Lung (tissue), 12 donors: ENCODE results near the gene BCL2L1. TPM values are rescaled to one million over a fixed set of nuclear protein-coding genes. Genes with fewer than 3 reads are reported as not detected.
"Not testable (repeated sequence)": the region's sequence is repeated elsewhere in the genome, so short reads cannot be mapped to it uniquely, and the experiment has no call there.

Experiments
- ATAC-seq: fragments of 200-7000 bp; cut with Tn5 transposase; one replicate; pipeline ENCODE4 v1.9.1; 2020; ENCODE audit warnings: moderate number of reproducible peaks; ENCODE audit not compliant: insufficient read depth, low FRiP score
- DNase-seq, 3 donors: peaks; one replicate each; pipeline ENCODE4 v3.0.0-alpha.2; 2013 to 2017
- H3K27ac ChIP-seq, 2 donors: one replicate each; pipeline ENCODE4 v1.5.1; 2013; ENCODE audit warnings: mild to moderate bottlenecking in 2 of 2, moderate library complexity in 2 of 2, control low read depth in 1 of 2, inconsistent platforms in 1 of 2, low read depth in 1 of 2, low read length in 1 of 2
- H3K27me3 ChIP-seq, 3 donors: one replicate each; pipeline ENCODE4 v1.5.1; 2013; ENCODE audit warnings: low read length in 2 of 3; ENCODE audit not compliant: control insufficient read depth in 3 of 3, insufficient read depth in 3 of 3
- H3K36me3 ChIP-seq, 4 donors: one replicate each; pipeline ENCODE4 v1.5.1; 2013; ENCODE audit warnings: low read length in 4 of 4, mild to moderate bottlenecking in 1 of 4, moderate library complexity in 1 of 4; ENCODE audit not compliant: control insufficient read depth in 4 of 4, insufficient read depth in 4 of 4
- H3K4me1 ChIP-seq, 5 donors: one replicate each; pipeline ENCODE4 v1.5.1; 2013; ENCODE audit warnings: low read length in 5 of 5, mild to moderate bottlenecking in 2 of 5, moderate library complexity in 1 of 5; ENCODE audit not compliant: control insufficient read depth in 5 of 5, insufficient read depth in 5 of 5
- H3K4me3 ChIP-seq: one replicate; pipeline ENCODE4 v1.5.1; 2013; ENCODE audit warnings: mild to moderate bottlenecking, control low read depth, moderate library complexity
- H3K9ac ChIP-seq, 2 donors: one replicate each; pipeline ENCODE4 v1.5.1; 2013; ENCODE audit warnings: low read length in 2 of 2, control low read depth in 1 of 2; ENCODE audit not compliant: insufficient read depth in 1 of 2
- H3K9me3 ChIP-seq, 4 donors: one replicate each; pipeline ENCODE4 v1.5.1; 2013; ENCODE audit warnings: low read length in 3 of 4, mild to moderate bottlenecking in 1 of 4, moderate library complexity in 1 of 4; ENCODE audit not compliant: control insufficient read depth in 4 of 4, insufficient read depth in 3 of 4
- WGBS, 2 donors: extraction: QIAGEN DNeasy Blood & Tissue Kit; methylation state at CpG; one replicate each; pipeline ENCODE4 v1.1.7; 2013; 5-methylcytosine and 5-hydroxymethylcytosine counted together
- polyA plus RNA-seq, 2 donors: library from polyadenylated mRNA; stranded (reverse); fragments of 200-250 nt; gene quantifications; one replicate each; pipeline ENCODE4 v1.2.1, GENCODE V29; 2013
- total RNA-seq, 2 donors: library from RNA; depleted of rRNA in 1 of 2; stranded (reverse); fragments of >200 nt in 1 of 2; gene quantifications; one replicate each; pipeline ENCODE4 v1.2.1, GENCODE V29; 2014 to 2021
- TF ChIP-seq, protein P1 (sequence below): IDR thresholded peaks from 2 replicates; pipeline ENCODE4 v1.5.1; 2012; ENCODE audit warnings: mild to moderate bottlenecking; ENCODE audit errors: control extremely low read depth, extremely low read depth
- donor health status: control.
- donor health status: control.
- donor health status: Bipolar disorder and iron deficiency.
- donor health status: healthy.
- donor health status: DM: yes; HTN: yes; CAD: no.

BCL2L1 gene
- total and polyA plus RNA-seq, 4 donors: 107 to 150 (median 117) TPM

DNA sequence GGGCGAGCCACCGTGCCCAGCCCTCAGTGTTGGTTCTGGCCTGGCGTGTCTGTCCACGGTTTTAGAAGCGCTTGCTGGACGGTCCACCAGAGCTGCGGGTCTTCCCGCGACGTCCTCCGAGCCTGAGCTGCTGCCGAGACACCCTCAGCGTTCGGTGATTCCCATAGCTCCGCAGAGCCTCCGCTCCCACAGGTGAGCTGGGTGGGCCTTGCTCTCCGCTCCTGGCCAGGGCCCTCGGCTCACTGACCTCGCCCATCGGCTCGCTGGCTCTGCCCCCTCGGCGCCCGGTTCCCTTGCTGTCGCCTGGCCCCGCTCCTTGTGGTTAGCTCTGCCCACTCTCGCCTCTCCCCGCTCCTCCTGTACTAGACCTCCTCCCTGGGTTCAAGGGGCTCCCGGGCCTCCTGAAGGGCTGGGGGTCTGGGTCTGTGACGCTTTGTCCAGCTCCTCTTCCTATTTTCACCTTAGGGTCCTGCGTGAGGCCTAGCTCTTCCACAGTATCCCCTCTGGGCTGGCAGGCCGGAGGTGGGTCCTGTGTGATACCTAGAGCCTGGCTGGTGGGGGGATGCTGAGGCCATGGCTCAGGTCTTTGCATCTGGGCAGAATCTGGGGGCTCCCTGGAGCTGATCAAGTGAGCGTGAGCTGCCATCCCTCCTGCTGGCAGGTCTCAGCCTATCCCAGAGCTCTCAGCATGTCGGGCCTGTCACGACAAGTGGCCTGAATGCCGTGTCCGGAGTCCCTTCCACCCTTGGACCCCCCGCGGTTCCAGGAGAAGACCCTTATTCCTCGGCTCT lies 89.9 kb downstream of the BCL2L1 start:
- 90 to 92% methylated on average over 40 of the region's 40 CpGs for WGBS, 2 donors
- peak overlapping the region in 1 of 2 donors; percentile 2 for H3K27ac ChIP-seq
- peaks cover 0 to 21% (median 10%) of the 10 kb centered on the region in 5 donors for H3K4me1 ChIP-seq
- no peak overlapping the region for H3K4me3 ChIP-seq
- no peaks in the 10 kb centered on the region for H3K27me3 ChIP-seq
- TF ChIP-seq, protein P1, sequence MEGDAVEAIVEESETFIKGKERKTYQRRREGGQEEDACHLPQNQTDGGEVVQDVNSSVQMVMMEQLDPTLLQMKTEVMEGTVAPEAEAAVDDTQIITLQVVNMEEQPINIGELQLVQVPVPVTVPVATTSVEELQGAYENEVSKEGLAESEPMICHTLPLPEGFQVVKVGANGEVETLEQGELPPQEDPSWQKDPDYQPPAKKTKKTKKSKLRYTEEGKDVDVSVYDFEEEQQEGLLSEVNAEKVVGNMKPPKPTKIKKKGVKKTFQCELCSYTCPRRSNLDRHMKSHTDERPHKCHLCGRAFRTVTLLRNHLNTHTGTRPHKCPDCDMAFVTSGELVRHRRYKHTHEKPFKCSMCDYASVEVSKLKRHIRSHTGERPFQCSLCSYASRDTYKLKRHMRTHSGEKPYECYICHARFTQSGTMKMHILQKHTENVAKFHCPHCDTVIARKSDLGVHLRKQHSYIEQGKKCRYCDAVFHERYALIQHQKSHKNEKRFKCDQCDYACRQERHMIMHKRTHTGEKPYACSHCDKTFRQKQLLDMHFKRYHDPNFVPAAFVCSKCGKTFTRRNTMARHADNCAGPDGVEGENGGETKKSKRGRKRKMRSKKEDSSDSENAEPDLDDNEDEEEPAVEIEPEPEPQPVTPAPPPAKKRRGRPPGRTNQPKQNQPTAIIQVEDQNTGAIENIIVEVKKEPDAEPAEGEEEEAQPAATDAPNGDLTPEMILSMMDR: no peak
- DNase-seq (no peak), ATAC-seq (no peak)
- no peaks in the 10 kb centered on the region for H3K9me3 ChIP-seq
- no peaks in the 10 kb centered on the region for H3K36me3 ChIP-seq
- no peak overlapping the region for H3K9ac ChIP-seq

DNA sequence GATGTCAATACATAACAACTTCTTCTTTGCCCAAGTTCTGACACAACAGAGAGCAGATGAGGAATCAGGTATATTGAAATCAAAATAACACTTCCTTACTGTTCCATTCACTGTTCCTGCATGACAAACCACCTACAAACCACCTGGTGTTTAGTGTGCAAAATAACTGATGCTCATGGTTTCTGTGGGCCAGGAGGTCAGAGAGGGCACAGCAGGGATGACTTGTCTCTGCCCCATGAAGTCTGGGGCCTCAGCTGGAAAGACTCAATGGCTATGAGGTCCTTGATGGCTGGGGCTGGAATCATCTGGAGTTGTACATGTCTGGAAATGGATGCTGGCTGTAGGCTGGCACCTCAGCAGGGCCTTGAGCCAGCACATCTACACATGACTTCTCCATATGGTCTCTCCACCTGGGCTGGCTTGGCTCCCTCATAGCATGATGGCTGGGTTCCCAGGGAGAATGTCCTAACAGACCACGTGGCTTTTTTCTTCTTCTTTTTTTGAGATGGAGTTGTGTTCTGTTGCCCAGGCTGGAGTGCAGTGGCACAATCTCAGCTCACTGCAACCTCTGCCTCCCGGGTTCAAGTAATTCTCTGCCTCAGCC lies 92.4 kb downstream of the BCL2L1 start:
- Histone ChIP-seq H3K4me3 (no peak overlapping the region), H3K36me3 (no peaks in the 10 kb centered on the region), H3K27me3 (no peaks in the 10 kb centered on the region), H3K9me3 (no peaks in the 10 kb centered on the region), H3K9ac (no peak overlapping the region), H3K4me1 (peaks cover 0 to 18% (median 10%) of the 10 kb centered on the region in 5 donors), H3K27ac (no peak overlapping the region)
- 33 to 40% methylated on average over 2 of the region's 2 CpGs for WGBS, 2 donors
- no peak for ATAC-seq
- peak in 1 of 3 donors; percentile 55 for DNase-seq
- TF ChIP-seq, protein P1: no peak

DNA sequence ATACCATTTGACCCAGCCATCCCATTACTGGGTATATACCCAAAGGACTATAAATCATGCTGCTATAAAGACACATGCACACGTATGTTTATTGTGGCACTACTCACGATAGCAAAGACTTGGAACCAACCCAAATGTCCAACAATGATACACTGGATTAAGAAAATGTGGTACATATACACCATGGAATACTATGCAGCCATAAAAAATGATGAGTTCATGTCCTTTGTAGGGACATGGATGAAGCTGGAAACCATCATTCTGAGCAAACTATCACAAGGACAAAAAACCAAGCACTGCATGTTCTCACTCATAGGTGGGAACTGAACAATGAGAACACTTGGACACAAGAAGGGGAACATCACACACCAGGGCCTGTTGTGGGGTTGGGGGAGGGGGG lies 94.6 kb downstream of the BCL2L1 start:
- H3K27me3 ChIP-seq, H3K4me1 ChIP-seq, H3K9me3 ChIP-seq, H3K9ac ChIP-seq, DNase-seq, H3K4me3 ChIP-seq, ATAC-seq, H3K27ac ChIP-seq, H3K36me3 ChIP-seq: not testable (repeated sequence)
- 73 to 83% methylated on average over 2 of the region's 2 CpGs for WGBS, 2 donors

DNA sequence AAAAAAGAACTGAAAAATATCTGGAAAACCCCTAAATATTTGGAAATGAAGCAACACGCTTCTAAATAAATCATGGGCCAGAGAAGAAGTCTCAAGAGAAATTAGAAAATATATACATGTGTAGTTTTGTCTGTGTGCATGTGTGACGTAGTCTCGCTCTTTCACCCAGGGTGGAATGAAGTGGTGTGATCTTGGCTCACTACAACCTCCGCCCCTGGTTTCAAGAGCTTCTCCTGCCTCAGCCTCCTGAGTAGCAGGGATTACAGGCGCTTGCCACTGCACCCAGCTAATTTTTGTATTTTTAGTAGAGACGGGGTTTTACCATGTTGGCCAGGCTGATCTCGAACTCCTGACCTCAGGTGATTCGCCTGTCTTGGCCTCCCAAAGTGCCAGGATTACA lies 96.1 kb downstream of the BCL2L1 start:
- WGBS, 2 donors: 74 to 91% methylated on average over 8 of the region's 8 CpGs
- H3K9me3 ChIP-seq, H3K9ac ChIP-seq, ATAC-seq, H3K36me3 ChIP-seq, H3K27ac ChIP-seq, DNase-seq, H3K4me1 ChIP-seq, H3K4me3 ChIP-seq, H3K27me3 ChIP-seq: not testable (repeated sequence)

DNA sequence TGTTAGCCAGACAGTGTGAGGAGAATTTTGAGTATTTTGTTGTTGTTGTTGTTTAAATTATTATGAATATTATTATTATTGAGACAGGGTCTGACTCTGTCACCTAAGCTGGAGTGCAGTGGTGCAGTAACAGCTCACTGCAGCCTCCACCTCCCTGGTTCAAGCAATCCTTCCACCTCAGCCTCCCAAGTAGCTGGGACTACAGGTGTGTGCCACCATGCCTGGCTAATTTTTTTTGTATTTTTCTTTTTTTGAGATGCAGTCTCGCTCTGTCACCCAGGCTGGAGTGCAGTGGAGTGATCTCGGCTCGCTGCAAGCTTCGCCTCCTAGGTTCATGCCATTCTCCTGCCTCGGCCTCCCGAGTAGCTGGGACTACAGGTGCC lies 99.6 kb downstream of the BCL2L1 start:
- not testable (repeated sequence) for H3K4me1 ChIP-seq, H3K4me3 ChIP-seq, H3K9me3 ChIP-seq, DNase-seq, H3K9ac ChIP-seq, H3K36me3 ChIP-seq, H3K27me3 ChIP-seq, ATAC-seq
- WGBS, 2 donors: 93 to 98% methylated on average over 6 of the region's 6 CpGs
- peak overlapping the region in 1 of 2 donors; percentile 31 for H3K27ac ChIP-seq
